SU-DHL-6 (cell line): Measurements from ENCODE around the gene EML2.

ENCODE experiments used
- H2AFZ ChIP-seq: fragments of 200-600 bp; sonication (generic); 2 replicates; pipeline ENCODE4 v1.6.1; 2014; ENCODE audit warnings: low read depth, mild to moderate bottlenecking, moderate library complexity, mixed read lengths, antibody characterized with exemption, low read length; ENCODE audit not compliant: severe bottlenecking
- H3F3A ChIP-seq: fragments of 200-600 bp; shearing (Covaris generic); 2 replicates; pipeline ENCODE4 v1.6.0; 2016; ENCODE audit warnings: antibody characterized with exemption, mild to moderate bottlenecking; ENCODE audit not compliant: insufficient read depth
- H3K27ac ChIP-seq: fragments of 200-600 bp; sonication (generic); 2 replicates; pipeline ENCODE4 v1.5.1; 2016; ENCODE audit warnings: low read depth, mild to moderate bottlenecking, low read length, moderate library complexity, mixed read lengths
- H3K27me3 ChIP-seq: fragments of 200-600 bp; sonication (generic), shearing (Covaris generic); 2 replicates; pipeline ENCODE4 v1.6.0; 2014; ENCODE audit warnings: mild to moderate bottlenecking, low read length
- H3K36me3 ChIP-seq: fragments of 200-600 bp; sonication (generic); 2 replicates; pipeline ENCODE4 v1.6.1; 2014; ENCODE audit warnings: mild to moderate bottlenecking, low read length, mixed read lengths
- H3K4me2 ChIP-seq: fragments of 300-600, 200-600 bp; shearing (Covaris generic), sonication (generic); 2 replicates; pipeline ENCODE4 v1.6.0; 2014; ENCODE audit warnings: low read length, low read depth, mild to moderate bottlenecking; ENCODE audit not compliant: poor library complexity, severe bottlenecking
- H3K4me3 ChIP-seq: fragments of 200-600 bp; sonication (generic); 2 replicates; pipeline ENCODE4 v1.5.1; 2014; ENCODE audit warnings: antibody characterized with exemption, low read length, mild to moderate bottlenecking, mixed read lengths; ENCODE audit not compliant: insufficient read depth, poor library complexity, severe bottlenecking
- H3K79me2 ChIP-seq: fragments of 200-600 bp; sonication (generic); 2 replicates; pipeline ENCODE4 v1.6.1; 2014; ENCODE audit warnings: mild to moderate bottlenecking, low read length, moderate library complexity; ENCODE audit not compliant: insufficient read depth
- H3K9ac ChIP-seq: fragments of 200-600 bp; sonication (generic); 2 replicates; pipeline ENCODE4 v1.7.0; 2014; ENCODE audit warnings: mild to moderate bottlenecking, low read length
- H3K9me2 ChIP-seq: fragments of 200-600 bp; sonication (generic); replicated peaks from 2 replicates; pipeline ENCODE4 v1.6.1; 2014; ENCODE audit warnings: low read length; ENCODE audit not compliant: insufficient read depth
- H3K9me3 ChIP-seq: fragments of 200-600 bp; sonication (generic); 2 replicates; pipeline ENCODE4 v1.6.1; 2014; ENCODE audit warnings: low read length, mixed read lengths; ENCODE audit not compliant: insufficient read depth
- H4K20me1 ChIP-seq: fragments of 200-600 bp; sonication (generic); 2 replicates; pipeline ENCODE4 v1.6.1; 2014; ENCODE audit warnings: low read depth, mild to moderate bottlenecking, antibody characterized with exemption, low read length, moderate library complexity, mixed read lengths
- EZH2phosphoT487 ChIP-seq: fragments of 200-600 bp; sonication (generic), shearing (Covaris generic); conservative IDR thresholded peaks from 2 replicates; pipeline ENCODE4 v1.6.1; 2018; ENCODE audit warnings: mild to moderate bottlenecking, antibody characterized with exemption, low read length, moderate library complexity, mixed read lengths
- TF ChIP-seq, protein P1 (sequence below): fragments of 200-600 bp; sonication (generic); IDR thresholded peaks from one replicate; pipeline ENCODE4 v1.5.1; 2017; ENCODE audit warnings: antibody characterized with exemption, mild to moderate bottlenecking, low read length, moderate library complexity; ENCODE audit not compliant: insufficient read depth, poor library complexity, severe bottlenecking

The EML2 gene

GRCh38 chr19:45569619-45570421 is 69.4 kb downstream of the EML2 start:
- no peak overlapping the region for H3K27ac ChIP-seq
- TF ChIP-seq, protein P1, sequence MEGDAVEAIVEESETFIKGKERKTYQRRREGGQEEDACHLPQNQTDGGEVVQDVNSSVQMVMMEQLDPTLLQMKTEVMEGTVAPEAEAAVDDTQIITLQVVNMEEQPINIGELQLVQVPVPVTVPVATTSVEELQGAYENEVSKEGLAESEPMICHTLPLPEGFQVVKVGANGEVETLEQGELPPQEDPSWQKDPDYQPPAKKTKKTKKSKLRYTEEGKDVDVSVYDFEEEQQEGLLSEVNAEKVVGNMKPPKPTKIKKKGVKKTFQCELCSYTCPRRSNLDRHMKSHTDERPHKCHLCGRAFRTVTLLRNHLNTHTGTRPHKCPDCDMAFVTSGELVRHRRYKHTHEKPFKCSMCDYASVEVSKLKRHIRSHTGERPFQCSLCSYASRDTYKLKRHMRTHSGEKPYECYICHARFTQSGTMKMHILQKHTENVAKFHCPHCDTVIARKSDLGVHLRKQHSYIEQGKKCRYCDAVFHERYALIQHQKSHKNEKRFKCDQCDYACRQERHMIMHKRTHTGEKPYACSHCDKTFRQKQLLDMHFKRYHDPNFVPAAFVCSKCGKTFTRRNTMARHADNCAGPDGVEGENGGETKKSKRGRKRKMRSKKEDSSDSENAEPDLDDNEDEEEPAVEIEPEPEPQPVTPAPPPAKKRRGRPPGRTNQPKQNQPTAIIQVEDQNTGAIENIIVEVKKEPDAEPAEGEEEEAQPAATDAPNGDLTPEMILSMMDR, result peak; percentile 58
- no peak for TF ChIP-seq EZH2phosphoT487
- H3K9me3 ChIP-seq, result no peaks in the 10 kb centered on the region
- H4K20me1 ChIP-seq, result no peaks in the 10 kb centered on the region
- H3K79me2 ChIP-seq, result peaks cover 33% of the 10 kb centered on the region
- H3F3A ChIP-seq, result peaks cover 5% of the 10 kb centered on the region; the same call in 1 of the 2 replicates
- H3K9me2 ChIP-seq, result no peaks in the 10 kb centered on the region
- H2AFZ ChIP-seq, result no peak overlapping the region
- no peak overlapping the region for H3K9ac ChIP-seq
- no peaks in the 10 kb centered on the region for H3K36me3 ChIP-seq
- H3K4me3 ChIP-seq, result no peak overlapping the region
- H3K27me3 ChIP-seq, result no peaks in the 10 kb centered on the region
- no peak overlapping the region for H3K4me2 ChIP-seq

- no peak overlapping the region for H3K4me3 ChIP-seq
- no peaks in the 10 kb centered on the region for H3K9me3 ChIP-seq
- H3K27ac ChIP-seq, result no peak overlapping the region
- H2AFZ ChIP-seq, result no peak overlapping the region
- no peaks in the 10 kb centered on the region for H3K36me3 ChIP-seq
- H4K20me1 ChIP-seq, result no peaks in the 10 kb centered on the region
- no peaks in the 10 kb centered on the region for H3K27me3 ChIP-seq
- no peak overlapping the region for H3K9ac ChIP-seq
- H3K4me2 ChIP-seq, result no peak overlapping the region
- TF ChIP-seq, protein P1, result no peak
- no peak for TF ChIP-seq EZH2phosphoT487
- peaks cover 26% of the 10 kb centered on the region; the same call in 1 of the 2 replicates for H3K79me2 ChIP-seq
- H3F3A ChIP-seq, result peaks cover 5% of the 10 kb centered on the region; the same call in 1 of the 2 replicates
- H3K9me2 ChIP-seq, result no peaks in the 10 kb centered on the region
Observed at GRCh38 chr19:45568732-45569131, 70.5 kb downstream of the EML2 start.

DNA sequence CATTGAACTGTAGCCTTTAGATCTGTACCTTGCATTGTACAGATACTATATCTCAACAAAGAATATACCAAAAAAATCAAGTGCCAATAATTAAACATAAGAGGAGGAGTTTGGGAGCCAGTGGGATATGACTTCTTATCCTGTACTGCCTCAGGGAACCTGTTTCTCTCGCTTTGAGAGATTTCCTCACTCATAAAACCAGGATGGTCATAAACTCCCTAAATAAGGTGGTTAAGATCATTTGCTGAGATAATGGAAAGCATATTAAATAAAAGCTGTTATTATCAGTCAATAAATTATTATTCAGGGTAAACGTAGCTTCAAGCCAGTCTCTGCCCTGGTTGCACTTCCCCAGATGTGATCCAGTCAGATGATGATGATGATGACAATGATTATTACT is 71.6 kb downstream of the EML2 start:
- no peak for TF ChIP-seq EZH2phosphoT487
- TF ChIP-seq, protein P1, result no peak
- H3K9ac ChIP-seq, result no peak overlapping the region
- H3K27ac ChIP-seq, result no peak overlapping the region
- H3K9me2 ChIP-seq, result no peaks in the 10 kb centered on the region
- no peaks in the 10 kb centered on the region for H3K36me3 ChIP-seq
- H3K4me3 ChIP-seq, result no peak overlapping the region
- H4K20me1 ChIP-seq, result no peaks in the 10 kb centered on the region
- H2AFZ ChIP-seq, result no peak overlapping the region
- H3K27me3 ChIP-seq, result no peaks in the 10 kb centered on the region
- H3K9me3 ChIP-seq, result no peaks in the 10 kb centered on the region
- H3K4me2 ChIP-seq, result no peak overlapping the region
- H3F3A ChIP-seq, result peaks cover 8% of the 10 kb centered on the region; the same call in 1 of the 2 replicates
- H3K79me2 ChIP-seq, result peaks cover 26% of the 10 kb centered on the region; the same call in 1 of the 2 replicates
